ENCODE data around the gene GRAMD2A. TPM values are rescaled to one million over a fixed set of nuclear protein-coding genes. Genes with fewer than 3 reads are reported as not detected.

GRAMD2A gene
- total RNA-seq, 1 experiment from 2014 or later: 1.3 TPM

GRCh38 chr15:72176159-72176558 lies 21.4 kb downstream of the GRAMD2A start:
- Histone ChIP-seq H4K20me1 (ENCODE audit: control insufficient read depth, insufficient read depth, insufficient read length) (no peaks in the 10 kb centered on the region), H3K79me1 (ENCODE audit: insufficient read depth, low read depth, low read length, poor library complexity, severe bottlenecking) (no peaks in the 10 kb centered on the region), H4K8ac (replicated peaks; ENCODE audit: insufficient read length, low read depth, low read length) (no peak overlapping the region), H2BK5ac (ENCODE audit: insufficient read length, low read length) (no peak overlapping the region), H3K18ac (ENCODE audit: insufficient read length, low read depth, low read length) (no peak overlapping the region), H3K9ac (ENCODE audit: extremely low read depth, insufficient read length, low read length) (no peak overlapping the region), H3K14ac (ENCODE audit: insufficient read depth, low read length) (no peak overlapping the region), H3K4me1 (ENCODE audit: insufficient read depth, low read length) (no peaks in the 10 kb centered on the region), H2BK12ac (ENCODE audit: insufficient read length, low read depth, low read length) (no peak overlapping the region), H2AFZ (ENCODE audit: low read length) (no peak overlapping the region), H3K27me3 (ENCODE audit: insufficient read depth, low read length) (no peaks in the 10 kb centered on the region), H2BK120ac (ENCODE audit: low read depth, low read length, poor library complexity, severe bottlenecking) (no peak overlapping the region), H3K56ac (ENCODE audit: insufficient read length, low read depth, low read length) (no peak overlapping the region), H3T11ph (ENCODE audit: low read length) (no peak overlapping the region), H4K91ac (ENCODE audit: insufficient read length, low read depth, low read length) (no peak overlapping the region), H3K4ac (ENCODE audit: low read depth, low read length) (no peak overlapping the region), H3K23me2 (ENCODE audit: insufficient read length, low read depth, low read length, poor library complexity, severe bottlenecking) (peaks cover 4% of the 10 kb centered on the region), H4K5ac (ENCODE audit: insufficient read length, low read depth, low read length) (no peak overlapping the region), H3K27ac (ENCODE audit: insufficient read length, low read depth, low read length) (no peak overlapping the region), H3K9me3 (ENCODE audit: control insufficient read depth, low read depth, low read length) (no peaks in the 10 kb centered on the region), H3K4me2 (ENCODE audit: insufficient read depth, insufficient read length, low read length) (no peak overlapping the region), H2BK20ac (ENCODE audit: low read depth, low read length, poor library complexity, severe bottlenecking) (no peak overlapping the region), H3K79me2 (ENCODE audit: insufficient read depth, low read length) (no peaks in the 10 kb centered on the region), H3K23ac (ENCODE audit: insufficient read length, low read depth, low read length) (no peak overlapping the region), H2BK15ac (ENCODE audit: low read depth, low read length) (no peak overlapping the region), H2AK5ac (ENCODE audit: insufficient read length, low read length) (no peak overlapping the region)
- no peak overlapping the region for H3K4me3 Mint-ChIP-seq
- no peak for DNase-seq
- WGBS (ENCODE audit: extremely low coverage, insufficient read length, low lambda C conversion rate): no CpG with 5 or more reads among the region's 6 CpGs
- peaks cover 6 to 11% of the 10 kb centered on the region in 2 experiments for H3K4me1 Mint-ChIP-seq
- no peaks in the 10 kb centered on the region for H3K36me3 Mint-ChIP-seq (ENCODE audit: insufficient read depth in 1 of 3, low read depth in 3 of 3)
- H3K27ac Mint-ChIP-seq: peak overlapping the region in 1 of 3 experiments; percentile 33; a peak in 3 of 7 replicates
- TF ChIP-seq CTCF (conservative IDR thresholded peaks at IDR 0.05): no peak
- H3K9me3 Mint-ChIP-seq: no peaks in the 10 kb centered on the region
- peaks cover 2% of the 10 kb centered on the region; the same call in 1 of the 2 replicates for H3K27me3 Mint-ChIP-seq (ENCODE audit: low read depth)
